ENCODE results near the gene PLCB1.

- no peak for TF ChIP-seq CTCF (conservative IDR thresholded peaks at IDR 0.05 in 1 of 2, IDR thresholded peaks at IDR 0.05 in 1 of 2; ENCODE audit: low read depth in 1 of 2, low read length in 2 of 2)
- TF ChIP-seq EZH2 (IDR thresholded peaks at IDR 0.05; ENCODE audit: low read length, missing control alignments) = no peak
Measured at GRCh38 chr20:8291873-8292272, 159.8 kb downstream of the PLCB1 start.
